PC-3 (cell line): ENCODE data around the gene CTNNA2. TPM values are rescaled to one million over a fixed set of nuclear protein-coding genes. Genes with fewer than 3 reads are reported as not detected.

Experiments
- ATAC-seq: fragments of 200-7000 bp; cut with Tn5 transposase; 2 replicates; pipeline ENCODE4 v1.9.1; 2020; ENCODE audit warnings: mild to moderate bottlenecking, moderate library complexity
- BruUV-seq: library from RNA; stranded (reverse); fragments of 400-500 nt; replicated peaks from 2 replicates; lab custom pipeline; 2021; lab: Mats Ljungman, UMichigan
- CTCF ChIA-PET: fragments of 300-600 bp; sonication (Branson Sonifier 250); formaldehyde crosslinking; loops from one replicate; lab custom pipeline; 2022; ENCODE audit warnings: antibody characterized with exemption; lab: Charles Lee
- POLR2A ChIA-PET: fragments of 300-600 bp; sonication (Branson Sonifier 250); formaldehyde crosslinking; loops from one replicate; lab custom pipeline; 2022; ENCODE audit warnings: antibody characterized with exemption; ENCODE audit not compliant: unreplicated experiment; lab: Charles Lee
- DNase-seq: peaks from one replicate; pipeline ENCODE4 v3.0.0-alpha.2; 2015
- H2AFZ ChIP-seq: fragments of 300-600 bp; sonication (generic); 2 replicates; pipeline ENCODE4 v1.6.0; 2016; ENCODE audit warnings: antibody characterized with exemption, low read length
- H3F3A ChIP-seq: fragments of 300-600 bp; sonication (generic); one replicate; pipeline ENCODE4 v1.6.0; 2017; ENCODE audit warnings: antibody characterized with exemption, low read length, control low read depth, mild to moderate bottlenecking; ENCODE audit not compliant: unreplicated experiment
- H3K27ac ChIP-seq: fragments of 300-600 bp; sonication (generic); 2 replicates; pipeline ENCODE4 v1.5.1; 2016; ENCODE audit warnings: mild to moderate bottlenecking, low read length
- H3K27me3 ChIP-seq: fragments of 300-600 bp; sonication (generic); 2 replicates; pipeline ENCODE4 v1.6.1; 2016; ENCODE audit warnings: low read length, mixed read lengths
- H3K36me3 ChIP-seq: fragments of 300-600 bp; sonication (generic); 2 replicates; pipeline ENCODE4 v1.6.1; 2016; ENCODE audit warnings: low read depth, mixed run types, low read length, mixed read lengths
- H3K4me1 ChIP-seq: fragments of 300-600 bp; sonication (generic); 2 replicates; pipeline ENCODE4 v1.5.1; 2016; ENCODE audit warnings: low read length; ENCODE audit not compliant: insufficient read depth
- H3K4me2 ChIP-seq: fragments of 300-600 bp; sonication (generic); 2 replicates; pipeline ENCODE4 v1.6.0; 2016; ENCODE audit warnings: low read length
- H3K4me3 ChIP-seq: fragments of 300-600 bp; sonication (generic); 2 replicates; pipeline ENCODE4 v1.5.1; 2016; ENCODE audit warnings: mild to moderate bottlenecking, low read length, mixed read lengths
- H3K79me2 ChIP-seq: fragments of 300-600 bp; sonication (generic); 2 replicates; pipeline ENCODE4 v1.6.1; 2017; ENCODE audit warnings: low read length, mixed read lengths
- H3K9ac ChIP-seq: fragments of 300-600 bp; sonication (generic); 2 replicates; pipeline ENCODE4 v1.6.0; 2016; ENCODE audit warnings: mild to moderate bottlenecking, low read length
- H3K9me2 ChIP-seq: fragments of 300-600 bp; sonication (generic); replicated peaks from 2 replicates; pipeline ENCODE4 v1.6.1; 2016; ENCODE audit warnings: mixed run types, low read length, mixed read lengths
- H3K9me3 ChIP-seq: fragments of 300-600 bp; sonication (generic); 2 replicates; pipeline ENCODE4 v1.6.1; 2016; ENCODE audit warnings: low read length, mixed read lengths
- H4K20me1 ChIP-seq: fragments of 300-600 bp; sonication (generic); 2 replicates; pipeline ENCODE4 v1.6.1; 2016; ENCODE audit warnings: low read length, mixed read lengths
- CTCF ChIP-seq: fragments of 300-600 bp; sonication (generic); conservative IDR thresholded peaks from 2 replicates; pipeline ENCODE4 v1.5.1; 2017; ENCODE audit warnings: antibody characterized with exemption, low read depth, mild to moderate bottlenecking, low read length
- EZH2 ChIP-seq: fragments of 300-600 bp; sonication (generic); IDR thresholded peaks from one replicate; pipeline ENCODE4 v1.6.1; 2017; ENCODE audit warnings: antibody characterized with exemption, mild to moderate bottlenecking, low read length; ENCODE audit not compliant: unreplicated experiment
- EZH2phosphoT487 ChIP-seq: fragments of 300-600 bp; sonication (generic); IDR thresholded peaks from 2 replicates; pipeline ENCODE4 v1.6.1; 2018; ENCODE audit warnings: mild to moderate bottlenecking, antibody characterized with exemption, low read length, borderline replicate concordance
- intact Hi-C: fragments of 100-400 bp; cut with micrococcal nuclease; formaldehyde crosslinking; loops from 2 replicates; pipeline ENCODE4 v1.9.0; 2023
- total RNA-seq: library from RNA; depleted of rRNA; stranded (reverse); fragments of >200 nt; gene quantifications from 2 replicates; pipeline ENCODE4 v1.2.3, GENCODE V29; 2014

The CTNNA2 gene
- total RNA-seq, 1 experiment from 2014 or later: not detected

GRCh38 chr2:80102026-80102425, 589.2 kb downstream of the CTNNA2 start:
- Histone ChIP-seq H4K20me1 (no peaks in the 10 kb centered on the region), H3K27me3 (no peaks in the 10 kb centered on the region), H3K9ac (no peak overlapping the region), H3K79me2 (no peaks in the 10 kb centered on the region), H3K4me1 (no peaks in the 10 kb centered on the region), H3K9me3 (no peaks in the 10 kb centered on the region), H3K27ac (no peak overlapping the region), H3K4me3 (no peak overlapping the region), H3K4me2 (no peak overlapping the region), H3F3A (no peaks in the 10 kb centered on the region), H3K36me3 (no peaks in the 10 kb centered on the region), H2AFZ (no peak overlapping the region), H3K9me2 (no peaks in the 10 kb centered on the region)
- intact Hi-C loops: no loop called here
- DNase-seq (peak; percentile 48), ATAC-seq (no peak)
- TF ChIP-seq EZH2phosphoT487: no peak
- no peak for TF ChIP-seq CTCF
- no peak for TF ChIP-seq EZH2
- ChIA-PET POLR2A (no interaction called here), CTCF (no interaction called here)
- no TSS peak for BruUV-seq

GRCh38 chr2:80105015-80105640, 592.3 kb downstream of the CTNNA2 start:
- Histone ChIP-seq H3K27ac (no peak overlapping the region), H3K4me2 (no peak overlapping the region), H3K9me2 (no peaks in the 10 kb centered on the region), H3F3A (no peaks in the 10 kb centered on the region), H3K4me3 (no peak overlapping the region), H3K79me2 (no peaks in the 10 kb centered on the region), H2AFZ (no peak overlapping the region), H3K27me3 (no peaks in the 10 kb centered on the region), H3K9ac (no peak overlapping the region), H3K4me1 (no peaks in the 10 kb centered on the region), H3K9me3 (no peaks in the 10 kb centered on the region), H4K20me1 (no peaks in the 10 kb centered on the region), H3K36me3 (no peaks in the 10 kb centered on the region)
- no TSS peak for BruUV-seq
- DNase-seq: no peak
- intact Hi-C loops: no loop called here
- CTCF ChIA-PET: no interaction called here
- ATAC-seq: no peak
- TF ChIP-seq EZH2: no peak
- TF ChIP-seq CTCF: no peak
- no peak for TF ChIP-seq EZH2phosphoT487
- POLR2A ChIA-PET: no interaction called here

GRCh38 chr2:80111185-80111584, 598.3 kb downstream of the CTNNA2 start:
- ChIA-PET CTCF (no interaction called here), POLR2A (no interaction called here)
- Histone ChIP-seq H3K9me3 (no peaks in the 10 kb centered on the region), H3K27ac (no peak overlapping the region), H4K20me1 (no peaks in the 10 kb centered on the region), H3K27me3 (no peaks in the 10 kb centered on the region), H3K79me2 (no peaks in the 10 kb centered on the region), H3F3A (no peaks in the 10 kb centered on the region), H3K4me2 (no peak overlapping the region), H3K36me3 (no peaks in the 10 kb centered on the region), H3K4me1 (no peaks in the 10 kb centered on the region), H3K4me3 (no peak overlapping the region), H2AFZ (no peak overlapping the region), H3K9me2 (no peaks in the 10 kb centered on the region), H3K9ac (no peak overlapping the region)
- intact Hi-C loops: no loop called here
- DNase-seq (no peak), ATAC-seq (no peak)
- no peak for TF ChIP-seq EZH2
- no peak for TF ChIP-seq EZH2phosphoT487
- no peak for TF ChIP-seq CTCF
- no TSS peak for BruUV-seq
